HG02763 (cell line): Measurements from ENCODE around the gene SACM1L.

Source experiments
- ATAC-seq: cut with Tn5 transposase; IDR thresholded peaks from one replicate; pipeline ENCODE4 v1.9.1; 2021; ENCODE audit warnings: mild to moderate bottlenecking, moderate library complexity; ENCODE audit not compliant: unreplicated experiment

The SACM1L gene

DNA sequence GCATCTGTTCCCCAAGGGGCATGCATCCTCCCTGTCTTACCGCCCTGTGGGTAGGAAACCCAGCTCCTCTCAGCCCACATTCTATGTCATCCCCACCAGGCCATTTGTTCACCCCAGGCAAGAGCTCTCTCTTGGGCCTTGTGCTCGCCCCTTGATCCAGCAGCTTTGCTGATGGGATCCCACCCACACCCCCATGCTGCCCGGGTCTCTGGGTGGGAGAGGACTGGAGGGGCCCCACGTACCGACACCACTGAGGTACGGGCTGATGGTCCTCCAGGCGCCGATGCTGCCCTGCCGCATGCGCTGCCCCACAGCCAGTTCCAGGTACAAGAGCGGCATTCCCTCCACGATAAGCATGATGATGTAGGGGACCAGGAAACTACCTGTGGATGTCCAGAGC lies 92.6 kb downstream of the SACM1L start:
- no peak for ATAC-seq

DNA sequence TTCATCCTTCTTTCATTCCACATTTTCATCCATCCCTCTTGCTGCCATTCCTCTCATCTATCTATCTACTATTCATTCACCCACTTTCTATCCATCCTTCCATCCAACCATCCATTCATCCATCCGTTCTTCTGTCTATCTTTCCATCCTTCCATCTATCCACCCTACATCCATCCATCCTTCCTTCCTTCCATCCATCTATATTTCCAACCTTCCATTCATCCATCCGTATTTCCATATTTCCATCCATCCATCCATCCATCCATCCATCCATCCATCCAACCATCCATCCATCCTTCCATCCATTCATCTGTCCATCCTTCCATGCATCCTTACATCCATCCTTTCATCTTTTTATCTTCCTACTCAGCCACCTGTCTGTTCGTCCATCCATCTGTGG lies 93.2 kb downstream of the SACM1L start:
- no peak for ATAC-seq

DNA sequence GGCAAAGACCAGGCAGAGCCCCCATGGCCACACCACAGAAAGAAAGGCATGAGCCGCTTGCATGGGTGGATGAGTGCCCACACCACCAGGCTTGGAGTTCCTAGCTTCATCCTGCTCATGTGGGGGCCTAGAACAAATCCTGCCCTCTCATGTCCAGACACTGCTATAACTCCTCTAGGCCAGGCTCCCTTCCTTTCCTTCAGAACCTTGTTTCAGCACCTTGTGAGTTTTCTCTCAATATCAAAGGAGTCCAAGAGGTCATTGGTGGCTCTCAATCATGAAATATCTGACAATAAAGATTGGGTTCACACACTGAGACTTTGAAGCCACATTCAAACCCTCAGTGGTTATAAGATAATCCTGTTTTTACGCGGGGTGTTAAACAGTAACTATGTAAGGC lies 94.5 kb downstream of the SACM1L start:
- ATAC-seq, result no peak

DNA sequence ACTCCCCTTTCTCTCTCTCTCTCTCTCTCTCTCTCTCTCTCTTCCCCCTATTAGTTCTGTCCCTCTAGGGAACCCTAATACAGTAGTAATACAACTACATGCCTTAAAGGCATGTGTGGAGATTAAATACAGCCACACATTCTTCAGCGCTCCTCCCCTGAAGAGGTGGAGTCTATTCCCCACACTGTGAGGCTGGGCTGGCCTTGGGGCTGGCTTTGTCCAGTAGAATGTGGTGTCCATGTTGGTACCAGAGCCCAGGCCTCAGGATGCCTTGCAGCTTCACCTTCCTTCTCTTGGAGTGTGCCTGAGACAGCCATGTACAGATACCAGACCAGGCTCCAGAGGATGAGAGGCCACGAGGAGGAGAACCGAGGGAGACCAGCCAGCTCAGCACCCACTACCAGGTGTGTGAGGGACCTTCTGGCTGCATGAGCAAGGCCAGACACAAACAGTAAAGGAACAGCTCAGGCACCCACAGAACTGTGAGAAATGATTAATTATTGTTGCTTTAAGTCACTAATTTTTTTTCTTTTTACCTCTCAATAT lies 96.5 kb downstream of the SACM1L start:
- no peak for ATAC-seq

- ATAC-seq, result no peak
Observed at GRCh38 chr3:45786801-45787495, 97.8 kb downstream of the SACM1L start.

GRCh38 chr3:45787551-45787950 lies 98.4 kb downstream of the SACM1L start:
- no peak for ATAC-seq

- ATAC-seq, result no peak
Observed at GRCh38 chr3:45789235-45789812, 100.1 kb downstream of the SACM1L start.

DNA sequence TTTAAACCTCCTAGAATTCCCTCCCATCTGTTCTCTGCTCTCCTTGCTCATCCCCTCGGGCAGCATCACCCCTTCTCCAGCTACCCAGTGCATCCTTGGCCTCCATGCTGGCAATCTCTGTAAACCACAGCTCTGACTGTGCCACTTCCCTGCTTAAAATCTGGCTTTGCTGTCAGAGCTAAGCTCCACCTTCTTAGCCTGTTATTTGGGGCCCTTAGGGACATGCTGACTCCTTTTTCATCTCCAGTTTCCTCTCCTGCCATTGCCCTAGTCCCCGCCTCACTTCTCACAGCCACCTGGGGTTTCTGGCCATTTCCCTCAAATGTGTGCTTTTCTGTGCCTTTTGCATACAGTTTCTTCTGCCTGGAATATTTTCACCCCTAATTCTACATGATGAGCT lies 101.4 kb downstream of the SACM1L start:
- no peak for ATAC-seq

GRCh38 chr3:45792036-45792435 lies 102.8 kb downstream of the SACM1L start:
- ATAC-seq, result no peak

DNA sequence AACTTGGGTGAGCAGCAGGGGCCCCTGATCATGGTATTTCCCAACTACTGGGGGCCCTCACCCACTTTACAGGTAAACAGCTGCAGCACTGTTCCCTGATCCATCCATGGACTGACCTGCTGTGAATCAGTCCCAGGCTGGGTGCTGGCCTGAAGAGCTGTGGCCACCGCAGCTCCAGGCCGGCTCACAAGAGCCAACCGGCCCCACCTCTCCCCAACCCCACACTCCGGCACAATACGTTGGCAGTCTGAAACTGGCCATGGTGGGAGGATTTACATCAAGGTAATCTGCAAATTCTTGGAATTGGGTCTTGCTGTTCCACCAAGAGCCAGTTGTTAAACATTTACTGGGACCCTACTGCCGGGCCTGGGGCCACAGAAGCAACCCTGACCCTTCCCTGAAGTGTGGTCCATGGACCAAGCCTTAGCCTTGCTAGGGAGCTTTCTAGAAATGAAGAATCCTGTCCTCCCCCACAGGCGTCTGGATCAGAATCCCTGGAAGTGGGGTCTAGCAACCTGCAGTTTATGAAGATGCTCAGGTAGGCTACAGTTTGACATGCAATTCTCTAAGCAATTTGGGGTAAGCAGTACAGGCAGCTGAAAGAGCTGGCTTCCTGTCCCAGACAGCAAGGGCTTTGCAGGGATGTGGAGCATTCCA lies 103.4 kb downstream of the SACM1L start:
- no peak for ATAC-seq

DNA sequence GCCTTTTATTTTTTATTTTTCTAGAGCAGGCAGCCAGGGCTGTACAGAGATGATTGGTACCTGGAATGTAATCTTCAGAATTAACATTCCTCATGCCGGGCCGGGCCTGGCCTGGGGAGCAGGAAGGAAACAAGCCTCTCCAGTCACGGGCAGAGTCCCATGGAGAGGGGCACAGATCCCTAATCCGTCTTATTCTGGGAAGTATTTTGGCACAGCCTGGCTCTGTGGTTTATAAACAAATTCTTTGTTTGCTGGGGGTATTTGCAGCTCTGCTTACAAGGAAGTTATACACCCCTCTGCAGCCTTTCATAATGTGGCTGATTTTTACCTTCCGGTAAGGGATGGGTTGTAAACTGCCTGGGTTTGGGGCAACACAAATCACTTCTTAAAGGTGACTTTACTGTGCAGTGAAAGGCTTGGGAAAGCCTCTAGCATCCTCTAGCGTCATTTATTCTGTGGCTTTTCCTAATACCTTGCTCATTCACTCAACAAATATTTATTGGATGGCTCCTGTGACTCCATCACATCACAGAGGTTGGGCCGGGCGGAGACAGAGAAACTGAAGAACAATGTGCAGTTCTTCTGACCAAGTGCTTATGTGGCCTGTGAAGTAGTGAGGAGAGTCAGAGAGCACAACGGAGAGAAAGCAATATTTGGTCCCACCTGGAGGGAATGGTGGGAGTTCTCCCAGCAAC lies 104.4 kb downstream of the SACM1L start:
- no peak for ATAC-seq

- no peak for ATAC-seq
Observed at GRCh38 chr3:45794177-45794560, 105.0 kb downstream of the SACM1L start.

DNA sequence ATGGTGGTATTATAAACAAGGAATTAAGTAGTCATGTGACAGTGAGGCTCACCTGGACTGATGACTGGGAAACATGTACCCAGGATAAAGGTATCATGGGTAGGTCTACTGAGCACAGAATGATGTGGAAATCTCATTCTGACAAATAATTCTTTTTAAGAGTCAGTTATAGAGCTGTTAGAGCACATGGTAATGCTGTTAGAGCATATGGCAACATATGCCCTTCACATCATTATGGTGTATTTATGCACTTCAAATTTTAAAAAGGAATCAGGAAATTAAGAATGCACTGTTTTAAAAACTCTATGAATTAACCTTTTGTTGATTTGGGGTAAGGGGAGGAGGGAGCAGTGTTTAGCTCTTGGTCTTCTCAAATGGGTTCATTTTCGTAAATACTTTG lies 105.5 kb downstream of the SACM1L start:
- ATAC-seq, result no peak
